GM12878 (cell line): Measurements from ENCODE around the gene DMPK. TPM values are rescaled to one million over a fixed set of nuclear protein-coding genes. Genes with fewer than 3 reads are reported as not detected.

Experiments used
- ATAC-seq: fragments of 200-7000 bp; cut with Tn5 transposase; 3 replicates; pipeline ENCODE4 v1.9.1; 2020; ENCODE audit warnings: mild to moderate bottlenecking, moderate library complexity
- BruUV-seq: library from RNA; stranded (reverse); fragments of 400-500 nt; replicated peaks from 2 replicates; lab custom pipeline; 2021; lab: Mats Ljungman, UMichigan
- CTCF ChIA-PET: fragments of 300-600 bp; sonication (Branson Sonifier 250); formaldehyde crosslinking; extraction: SDS; loops from one replicate; lab custom pipeline; 2021; ENCODE audit warnings: inconsistent platforms; lab: Yijun Ruan, JAX
- POLR2A ChIA-PET: fragments of 350-600 bp; formaldehyde crosslinking; extraction: SDS; loops from one replicate; lab custom pipeline; 2021; ENCODE audit warnings: inconsistent platforms; lab: Charles Lee
- RAD21 ChIA-PET: fragments of 300-600 bp; sonication (Branson Sonifier 250); formaldehyde crosslinking; loops from one replicate; lab custom pipeline; 2023; ENCODE audit warnings: antibody characterized with exemption; ENCODE audit not compliant: unreplicated experiment; lab: Charles Lee
- SMC1A ChIA-PET: fragments of 300-600 bp; sonication (Branson Sonifier 250); formaldehyde crosslinking; loops from one replicate; lab custom pipeline; 2023; ENCODE audit not compliant: unreplicated experiment, uncharacterized antibody; lab: Charles Lee
- DNase-seq: peaks from one replicate; pipeline ENCODE4 v3.0.0-alpha.2; 2011; ENCODE audit warnings: low read depth, low spot score
- FAIRE-seq: peaks from 3 replicates; lab custom pipeline; 2011; peaks lifted over from hg19 to GRCh38; lab: Jason Lieb, UNC
- H2AFZ ChIP-seq: 2 replicates; pipeline ENCODE4 v1.6.0; 2011; ENCODE audit warnings: low read depth, low read length, control low read depth; ENCODE audit not compliant: control insufficient read depth
- H3K27ac ChIP-seq: 2 replicates; pipeline ENCODE4 v1.5.1; 2011; ENCODE audit warnings: control low read depth; ENCODE audit not compliant: control insufficient read depth, insufficient read depth
- H3K27me3 ChIP-seq, 2 experiments: replicated peaks in 1 of 2; 2 replicates each; pipeline versions ENCODE4 v1.6.0 to v1.6.1; 2011; ENCODE audit warnings: low read length in 1 of 2; ENCODE audit not compliant: control insufficient read depth in 2 of 2, insufficient read depth in 2 of 2
- H3K36me3 ChIP-seq, 2 experiments: 2 replicates each; pipeline ENCODE4 v1.5.1; 2011; ENCODE audit warnings: low read length in 1 of 2; ENCODE audit not compliant: control insufficient read depth in 2 of 2, insufficient read depth in 2 of 2
- H3K4me1 ChIP-seq: 2 replicates; pipeline ENCODE4 v1.6.1; 2011; ENCODE audit warnings: mild to moderate bottlenecking, low read length, moderate library complexity, mixed read lengths; ENCODE audit not compliant: control insufficient read depth, insufficient read depth
- H3K4me2 ChIP-seq: 2 replicates; pipeline ENCODE4 v1.6.0; 2011; ENCODE audit warnings: control low read depth; ENCODE audit not compliant: control insufficient read depth, insufficient read depth
- H3K4me3 ChIP-seq: fragments of 200-600 bp; sonication (generic); 2 replicates; pipeline ENCODE4 v1.5.1; 2016
- H3K79me2 ChIP-seq: 2 replicates; pipeline ENCODE4 v1.6.0; 2011; ENCODE audit warnings: low read length; ENCODE audit not compliant: control insufficient read depth, insufficient read depth
- H3K9ac ChIP-seq: 2 replicates; pipeline ENCODE4 v1.8.0; 2011; ENCODE audit warnings: low read length, control low read depth, mixed read lengths; ENCODE audit not compliant: control insufficient read depth, insufficient read depth
- H3K9me3 ChIP-seq: replicated peaks from 3 replicates; pipeline ENCODE4 v1.5.1; 2011; ENCODE audit warnings: mild to moderate bottlenecking, low read length; ENCODE audit not compliant: control insufficient read depth, insufficient read depth
- H4K20me1 ChIP-seq: 2 replicates; pipeline ENCODE4 v1.6.0; 2011; ENCODE audit not compliant: control insufficient read depth, insufficient read depth
- BCL3 ChIP-seq: IDR thresholded peaks from 2 replicates; pipeline ENCODE4 v1.6.1; 2011; ENCODE audit warnings: borderline replicate concordance, low read depth, mild to moderate bottlenecking, moderate library complexity, low read length; ENCODE audit not compliant: insufficient read depth, poor library complexity, severe bottlenecking
- CBX3 ChIP-seq: fragments of 200-600 bp; sonication (generic); IDR thresholded peaks from 2 replicates; pipeline ENCODE4 v1.6.1; 2016; ENCODE audit warnings: low read depth, borderline replicate concordance
- ELK1 ChIP-seq: IDR thresholded peaks from 2 replicates; pipeline ENCODE4 v1.6.1; 2012; ENCODE audit warnings: low read depth, low read length, improper control_type of control experiment
- ESRRA ChIP-seq: IDR thresholded peaks from 2 replicates; pipeline ENCODE4 v1.6.1; 2012; ENCODE audit warnings: mild to moderate bottlenecking, low read length, improper control_type of control experiment
- NFYA ChIP-seq: IDR thresholded peaks from 2 replicates; pipeline ENCODE4 v1.6.1; 2011; ENCODE audit warnings: low read depth, mild to moderate bottlenecking, low read length, improper control_type of control experiment, borderline replicate concordance
- NR2F1 ChIP-seq: fragments of 450-650 bp; conservative IDR thresholded peaks from 2 replicates; pipeline ENCODE4 v1.6.1; 2017; ENCODE audit warnings: mild to moderate bottlenecking
- PAX8 ChIP-seq: fragments of 450-650 bp; IDR thresholded peaks from 2 replicates; pipeline ENCODE4 v1.6.1; 2017; ENCODE audit warnings: mild to moderate bottlenecking, moderate library complexity
- POU2F2 ChIP-seq: IDR thresholded peaks from 3 replicates; pipeline ENCODE4 v1.6.1; 2011; ENCODE audit warnings: low read depth, mild to moderate bottlenecking, low read length, borderline replicate concordance
- PRDM15 ChIP-seq: fragments of 450-650 bp; formaldehyde crosslinking; IDR thresholded peaks from 2 replicates; pipeline ENCODE4 v1.4.0; 2020; ENCODE audit warnings: mild to moderate bottlenecking, moderate library complexity
- RELA ChIP-seq: fragments of 450-650 bp; IDR thresholded peaks from 2 replicates; pipeline ENCODE4 v1.8.0; 2014; ENCODE audit warnings: borderline replicate concordance; ENCODE audit not compliant: partially characterized antibody
- WGBS: methylation state at CpG from one replicate; pipeline ENCODE4 v1.1.6; 2016; ENCODE audit warnings: low lambda C conversion rate; ENCODE audit not compliant: insufficient replicate concordance, insufficient coverage; ENCODE audit errors: missing lambda C conversion rate; 5-methylcytosine and 5-hydroxymethylcytosine counted together
- in situ Hi-C: fragments of 300-500 bp; cut with MboI; formaldehyde crosslinking; loops from 9 replicates; pipeline ENCODE4 v1.14.3; 2018; ENCODE audit warnings: mixed read lengths
- intact Hi-C: fragments of 100-400 bp; cut with micrococcal nuclease; formaldehyde crosslinking; loops from one replicate; pipeline ENCODE4 v1.14.2; 2022; ENCODE audit not compliant: unreplicated experiment
- polyA plus RNA-seq, 11 experiments: library from polyadenylated mRNA; depleted of rRNA in 4 of 11; unstranded in 6 of 11; stranded (reverse) in 5 of 11; fragments of >200 nt; fragmentation: Nextera tagmentation in 4 of 11; fragmentation: Illumina TruSeq in 1 of 11; extraction: Ambion mirVana in 4 of 11; extraction: Trizol in 1 of 11; gene quantifications; 1 replicate in 1 of 11; 2 replicates in 10 of 11; pipeline versions ENCODE4 v1.2.1 to v1.2.3, GENCODE V29; 2011 to 2016; ENCODE audit warnings: inconsistent platforms in 2 of 11, missing spikeins in 2 of 11, low read depth in 1 of 11
- total RNA-seq, 4 experiments: library from RNA; depleted of rRNA in 3 of 4; stranded (reverse); fragments of >200 nt in 3 of 4; fragmentation: Illumina TruSeq in 1 of 4; extraction: Trizol in 1 of 4; gene quantifications; 2 replicates each; pipeline versions ENCODE4 v1.2.1 to v1.2.3, GENCODE V29; 2013 to 2021

The DMPK gene
- total and polyA plus RNA-seq, 10 of the 15 experiments (the other 5 are each of a cell fraction or from before 2014, with no cell fraction given): 0.60 to 33.6 (median 5.2) TPM

- TF ChIP-seq POU2F2: no peak
- H3K9me3 ChIP-seq: no peaks in the 10 kb centered on the region
- ChIA-PET CTCF (interaction anchor here (0.5 to 1.8 kb wide), 2 partner anchors 11 to 12 kb away, joined by 5 to 45 read pairs; partner anchors contain the start of genes DMWD and SIX5), SMC1A (no interaction called here), RAD21 (no interaction called here), POLR2A (no interaction called here)
- in situ Hi-C loops (no loop called here), intact Hi-C loops (no loop called here)
- peaks cover 11% of the 10 kb centered on the region for H3K4me1 ChIP-seq
- no peak overlapping the region for H3K27ac ChIP-seq
- FAIRE-seq: no peak
- H3K9ac ChIP-seq: no peak overlapping the region
- no peak overlapping the region for H3K4me2 ChIP-seq
- no peak overlapping the region for H2AFZ ChIP-seq
- WGBS: 47% methylated on average over 9 of the region's 13 CpGs
- DNase-seq: no peak
- BruUV-seq: no TSS peak
- no peak overlapping the region for H3K4me3 ChIP-seq
- H4K20me1 ChIP-seq: no peaks in the 10 kb centered on the region
- H3K36me3 ChIP-seq: no peaks in the 10 kb centered on the region
- H3K27me3 ChIP-seq: no peaks in the 10 kb centered on the region
- ATAC-seq: no peak
- H3K79me2 ChIP-seq: no peaks in the 10 kb centered on the region
Measured at GRCh38 chr19:45780448-45781213, 1.7 kb downstream of the DMPK start.

GRCh38 chr19:45780146-45780447 lies 2.2 kb downstream of the DMPK start:
- Histone ChIP-seq H3K27me3 (no peaks in the 10 kb centered on the region), H4K20me1 (no peaks in the 10 kb centered on the region), H3K9me3 (no peaks in the 10 kb centered on the region), H3K9ac (no peak overlapping the region), H3K4me2 (no peak overlapping the region; the same call in 1 of the 2 replicates), H3K4me3 (no peak overlapping the region), H3K79me2 (no peaks in the 10 kb centered on the region), H3K4me1 (peaks cover 11% of the 10 kb centered on the region), H3K27ac (no peak overlapping the region), H3K36me3 (no peaks in the 10 kb centered on the region), H2AFZ (no peak overlapping the region)
- intact Hi-C loops: no loop called here
- CTCF ChIA-PET: interaction anchor here (0.5 to 1.8 kb wide), 3 partner anchors 10 to 50 kb away, joined by 5 to 45 read pairs (median 9); partner anchors contain the start of genes DMWD, FBXO46 and SIX5
- RAD21 ChIA-PET: no interaction called here
- no peak for DNase-seq
- in situ Hi-C loops: no loop called here
- 36% methylated on average over 4 of the region's 4 CpGs for WGBS
- POLR2A ChIA-PET: no interaction called here
- no TSS peak for BruUV-seq
- SMC1A ChIA-PET: no interaction called here
- ATAC-seq: no peak
- no peak for FAIRE-seq
- no peak for TF ChIP-seq BCL3
- TF ChIP-seq RELA: no peak
- TF ChIP-seq NR2F1: no peak
- no peak for TF ChIP-seq CBX3
- TF ChIP-seq PAX8: no peak
- TF ChIP-seq NFYA: no peak
- no peak for TF ChIP-seq PRDM15 (CRISPR knock-in tag)
- no peak for TF ChIP-seq ESRRA
- TF ChIP-seq ELK1: no peak
